Calu3 (cell line): ENCODE measurements around the gene ADRA1B. TPM values are rescaled to one million over a fixed set of nuclear protein-coding genes. Genes with fewer than 3 reads are reported as not detected.

Experiments
- BruUV-seq: library from RNA; stranded (reverse); fragments of 400-500 nt; replicated peaks from 2 replicates; lab custom pipeline; 2021; lab: Mats Ljungman, UMichigan
- CTCF ChIA-PET: fragments of 300-600 bp; sonication (Branson Sonifier 250); formaldehyde crosslinking; loops from one replicate; lab custom pipeline; 2022; ENCODE audit warnings: antibody characterized with exemption; lab: Charles Lee
- DNase-seq: peaks from one replicate; pipeline ENCODE4 v3.0.0; 2022
- H3K27ac Mint-ChIP-seq: one replicate; pipeline ENCODE4 v1.8.0; 2022; ENCODE audit warnings: mixed read lengths; ENCODE audit not compliant: unreplicated experiment
- H3K27me3 Mint-ChIP-seq: one replicate; pipeline ENCODE4 v1.8.0; 2022; ENCODE audit warnings: mixed read lengths; ENCODE audit not compliant: unreplicated experiment
- H3K36me3 Mint-ChIP-seq: one replicate; pipeline ENCODE4 v1.8.0; 2022; ENCODE audit warnings: mild to moderate bottlenecking, moderate library complexity, mixed read lengths; ENCODE audit not compliant: insufficient read depth, unreplicated experiment
- H3K4me1 Mint-ChIP-seq: one replicate; pipeline ENCODE4 v1.8.0; 2022; ENCODE audit warnings: mild to moderate bottlenecking, low read depth, mixed read lengths; ENCODE audit not compliant: unreplicated experiment
- H3K4me3 Mint-ChIP-seq: one replicate; pipeline ENCODE4 v1.8.0; 2022; ENCODE audit warnings: mild to moderate bottlenecking, low read depth, moderate library complexity, mixed read lengths; ENCODE audit not compliant: unreplicated experiment
- H3K9me3 Mint-ChIP-seq: one replicate; pipeline ENCODE4 v1.8.0; 2022; ENCODE audit warnings: low read depth, mixed read lengths; ENCODE audit not compliant: unreplicated experiment
- intact Hi-C: fragments of 100-400 bp; cut with micrococcal nuclease; formaldehyde crosslinking; loops from one replicate; pipeline ENCODE4 v1.10.0; 2022; ENCODE audit not compliant: unreplicated experiment
- total RNA-seq: library from RNA; stranded (reverse); gene quantifications from 2 replicates; pipeline ENCODE4 v1.2.3, GENCODE V29; 2022
- TF ChIP-seq, protein P1 (sequence below): fragments of 200-600 bp; IDR thresholded peaks from one replicate; pipeline ENCODE4 v1.8.0; 2022; ENCODE audit warnings: antibody characterized with exemption; ENCODE audit not compliant: unreplicated experiment

The ADRA1B gene
- total RNA-seq, 1 experiment from 2014 or later: 10.9 TPM

- Mint-ChIP-seq H3K4me3 (peak overlapping the region; percentile 77), H3K9me3 (no peaks in the 10 kb centered on the region), H3K27me3 (peaks cover 11% of the 10 kb centered on the region), H3K4me1 (peaks cover 4% of the 10 kb centered on the region), H3K36me3 (no peaks in the 10 kb centered on the region), H3K27ac (no peak overlapping the region)
- intact Hi-C loops: loop anchor here (1.0 to 10.0 kb wide), 9 partner anchors 68 to 832 kb away; partner anchors contain the start of gene IL12B
- TF ChIP-seq, protein P1, sequence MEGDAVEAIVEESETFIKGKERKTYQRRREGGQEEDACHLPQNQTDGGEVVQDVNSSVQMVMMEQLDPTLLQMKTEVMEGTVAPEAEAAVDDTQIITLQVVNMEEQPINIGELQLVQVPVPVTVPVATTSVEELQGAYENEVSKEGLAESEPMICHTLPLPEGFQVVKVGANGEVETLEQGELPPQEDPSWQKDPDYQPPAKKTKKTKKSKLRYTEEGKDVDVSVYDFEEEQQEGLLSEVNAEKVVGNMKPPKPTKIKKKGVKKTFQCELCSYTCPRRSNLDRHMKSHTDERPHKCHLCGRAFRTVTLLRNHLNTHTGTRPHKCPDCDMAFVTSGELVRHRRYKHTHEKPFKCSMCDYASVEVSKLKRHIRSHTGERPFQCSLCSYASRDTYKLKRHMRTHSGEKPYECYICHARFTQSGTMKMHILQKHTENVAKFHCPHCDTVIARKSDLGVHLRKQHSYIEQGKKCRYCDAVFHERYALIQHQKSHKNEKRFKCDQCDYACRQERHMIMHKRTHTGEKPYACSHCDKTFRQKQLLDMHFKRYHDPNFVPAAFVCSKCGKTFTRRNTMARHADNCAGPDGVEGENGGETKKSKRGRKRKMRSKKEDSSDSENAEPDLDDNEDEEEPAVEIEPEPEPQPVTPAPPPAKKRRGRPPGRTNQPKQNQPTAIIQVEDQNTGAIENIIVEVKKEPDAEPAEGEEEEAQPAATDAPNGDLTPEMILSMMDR: peak; percentile 83
- CTCF ChIA-PET: interaction anchor here (0.6 to 2.1 kb wide), 25 partner anchors 15 to 830 kb away, joined by 3 to 29 read pairs (median 4); partner anchors contain the start of gene ADRA1B
- no TSS peak for BruUV-seq
- peak; percentile 95 for DNase-seq
Observed at GRCh38 chr5:159987031-159987674, 70.9 kb downstream of the ADRA1B start.

DNA sequence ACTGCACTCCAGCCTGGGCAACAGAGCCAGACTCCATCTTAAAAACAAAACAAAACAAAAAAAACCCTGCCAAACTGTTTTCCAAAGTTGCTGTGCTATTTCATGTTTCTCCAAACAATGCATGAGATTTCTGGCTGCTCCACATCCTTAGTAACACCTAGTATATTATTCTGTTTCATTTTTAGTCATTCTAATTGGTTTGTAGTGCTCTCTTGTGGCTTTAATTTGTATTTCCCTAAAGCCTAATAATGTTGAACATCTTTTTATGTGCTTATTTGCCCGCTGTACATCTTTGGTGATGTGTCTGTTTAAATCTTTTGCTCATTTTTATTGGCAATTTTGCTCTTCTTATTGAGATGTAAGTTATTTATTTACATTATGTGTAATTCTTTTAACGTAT lies 74.2 kb downstream of the ADRA1B start:
- no peak for DNase-seq
- BruUV-seq: no TSS peak
- H3K4me1 Mint-ChIP-seq: no peaks in the 10 kb centered on the region
- H3K4me3 Mint-ChIP-seq: no peak overlapping the region
- TF ChIP-seq, protein P1: no peak
- CTCF ChIA-PET: no interaction called here
- no peak overlapping the region for H3K27ac Mint-ChIP-seq
- H3K36me3 Mint-ChIP-seq: no peaks in the 10 kb centered on the region
- peaks cover 15% of the 10 kb centered on the region for H3K27me3 Mint-ChIP-seq
- intact Hi-C loops: no loop called here
- H3K9me3 Mint-ChIP-seq: peaks cover 2% of the 10 kb centered on the region

GRCh38 chr5:159992566-159992965 lies 76.3 kb downstream of the ADRA1B start:
- H3K4me1 Mint-ChIP-seq: no peaks in the 10 kb centered on the region
- peaks cover 15% of the 10 kb centered on the region for H3K27me3 Mint-ChIP-seq
- H3K36me3 Mint-ChIP-seq: no peaks in the 10 kb centered on the region
- CTCF ChIA-PET: no interaction called here
- no peak for DNase-seq
- TF ChIP-seq, protein P1: no peak
- intact Hi-C loops: no loop called here
- BruUV-seq: no TSS peak
- H3K4me3 Mint-ChIP-seq: no peak overlapping the region
- peaks cover 2% of the 10 kb centered on the region for H3K9me3 Mint-ChIP-seq
- H3K27ac Mint-ChIP-seq: no peak overlapping the region

DNA sequence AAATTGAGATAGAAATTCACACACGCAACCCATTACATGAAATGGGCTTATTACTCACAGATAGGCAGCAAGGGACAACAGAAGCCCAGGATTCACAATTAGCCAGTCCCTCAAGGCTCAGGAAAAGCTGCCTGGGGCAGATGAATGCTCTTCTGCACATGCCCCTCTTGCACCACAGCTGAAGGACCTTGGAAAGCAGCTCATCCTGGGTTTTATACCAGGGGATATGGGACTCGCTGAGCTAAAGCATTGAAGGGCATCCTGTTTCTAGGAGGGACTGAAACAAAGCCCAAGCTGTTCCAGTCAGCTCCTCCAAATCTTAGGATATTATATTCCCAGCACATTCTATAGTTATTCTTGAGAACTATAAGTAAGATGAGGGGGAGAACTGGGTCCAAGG lies 76.9 kb downstream of the ADRA1B start:
- H3K9me3 Mint-ChIP-seq: peaks cover 2% of the 10 kb centered on the region
- H3K36me3 Mint-ChIP-seq: no peaks in the 10 kb centered on the region
- BruUV-seq: no TSS peak
- intact Hi-C loops: no loop called here
- DNase-seq: no peak
- no peak overlapping the region for H3K4me3 Mint-ChIP-seq
- no peaks in the 10 kb centered on the region for H3K4me1 Mint-ChIP-seq
- TF ChIP-seq, protein P1: no peak
- peaks cover 15% of the 10 kb centered on the region for H3K27me3 Mint-ChIP-seq
- CTCF ChIA-PET: no interaction called here
- no peak overlapping the region for H3K27ac Mint-ChIP-seq
